IMR-90 (cell line): ENCODE data around the gene SBF2. TPM values are rescaled to one million over a fixed set of nuclear protein-coding genes. Genes with fewer than 3 reads are reported as not detected.

Experiments used
- ATAC-seq: fragments of 200-7000 bp; cut with Tn5 transposase; 2 replicates; pipeline ENCODE4 v1.9.1; 2020; ENCODE audit warnings: low read depth, mild to moderate bottlenecking, moderate library complexity
- BruUV-seq: library from RNA; stranded (reverse); fragments of 400-500 nt; replicated peaks from 2 replicates; lab custom pipeline; 2021; lab: Mats Ljungman, UMichigan
- CTCF ChIA-PET: fragments of 300-600 bp; formaldehyde crosslinking; extraction: SDS; loops from one replicate; lab custom pipeline; 2021; ENCODE audit warnings: antibody characterized with exemption; lab: Yijun Ruan, JAX
- POLR2A ChIA-PET: fragments of 300-600 bp; sonication (Branson Sonifier 250); formaldehyde crosslinking; loops from one replicate; lab custom pipeline; 2022; ENCODE audit warnings: antibody characterized with exemption; ENCODE audit not compliant: unreplicated experiment; lab: Charles Lee
- DNase-seq: peaks from one replicate; pipeline ENCODE4 v3.0.0; 2013
- H2AFZ ChIP-seq: replicated peaks from 2 replicates; pipeline ENCODE3; 2013; ENCODE audit warnings: low read length, mild to moderate bottlenecking; ENCODE audit not compliant: poor library complexity
- H2AK5ac ChIP-seq: 2 replicates; pipeline ENCODE4 v1.6.1; 2013; ENCODE audit warnings: low read depth, low read length, inconsistent platforms
- H2AK9ac ChIP-seq: replicated peaks from 2 replicates; pipeline ENCODE3; 2013; ENCODE audit warnings: mild to moderate bottlenecking, low read depth, low read length, moderate library complexity; ENCODE audit not compliant: poor library complexity
- H2BK120ac ChIP-seq: 2 replicates; pipeline ENCODE4 v1.6.1; 2013; ENCODE audit warnings: low read depth, low read length, inconsistent platforms
- H2BK15ac ChIP-seq: 3 replicates; pipeline ENCODE4 v1.6.1; 2013; ENCODE audit warnings: low read depth, low read length, inconsistent platforms
- H2BK20ac ChIP-seq: 2 replicates; pipeline ENCODE4 v1.6.1; 2013; ENCODE audit warnings: low read depth, mild to moderate bottlenecking, inconsistent platforms, low read length, moderate library complexity
- H2BK5ac ChIP-seq: 2 replicates; pipeline ENCODE4 v1.6.1; 2013; ENCODE audit warnings: mild to moderate bottlenecking, low read depth, low read length, inconsistent platforms; ENCODE audit not compliant: poor library complexity, severe bottlenecking
- H3K14ac ChIP-seq: replicated peaks from 2 replicates; pipeline ENCODE4 v1.6.1; 2013; ENCODE audit warnings: low read depth, low read length, inconsistent platforms
- H3K18ac ChIP-seq: 2 replicates; pipeline ENCODE4 v1.6.1; 2013; ENCODE audit warnings: low read depth, low read length, control low read depth
- H3K23ac ChIP-seq: 2 replicates; pipeline ENCODE4 v1.6.1; 2013; ENCODE audit warnings: low read depth, low read length, inconsistent platforms
- H3K27ac ChIP-seq: 2 replicates; pipeline ENCODE4 v1.5.1; 2013; ENCODE audit warnings: mild to moderate bottlenecking, control low read depth, low read length; ENCODE audit not compliant: insufficient read depth
- H3K27me3 ChIP-seq: 2 replicates; pipeline ENCODE4 v1.6.1; 2013; ENCODE audit warnings: low read length; ENCODE audit not compliant: control insufficient read depth, insufficient read depth
- H3K36me3 ChIP-seq: 2 replicates; pipeline ENCODE4 v1.6.1; 2013; ENCODE audit warnings: low read length, mixed read lengths; ENCODE audit not compliant: control insufficient read depth, insufficient read depth
- H3K4ac ChIP-seq: 2 replicates; pipeline ENCODE4 v1.6.1; 2013; ENCODE audit warnings: low read depth, low read length, inconsistent platforms
- H3K4me1 ChIP-seq: 2 replicates; pipeline ENCODE4 v1.6.1; 2013; ENCODE audit warnings: low read length, mixed read lengths; ENCODE audit not compliant: control insufficient read depth, insufficient read depth
- H3K4me2 ChIP-seq: 2 replicates; pipeline ENCODE4 v1.6.1; 2013; ENCODE audit warnings: low read depth, mild to moderate bottlenecking, control low read depth, low read length, moderate library complexity
- H3K4me3 ChIP-seq: 2 replicates; pipeline ENCODE4 v1.5.1; 2013; ENCODE audit warnings: low read depth, mild to moderate bottlenecking, control low read depth, low read length, moderate library complexity; ENCODE audit not compliant: insufficient read depth
- H3K56ac ChIP-seq: 2 replicates; pipeline ENCODE4 v1.6.1; 2013; ENCODE audit warnings: low read length, inconsistent platforms; ENCODE audit not compliant: insufficient read depth; ENCODE audit errors: extremely low read depth
- H3K79me1 ChIP-seq, 2 experiments: 2 replicates each; pipeline ENCODE4 v1.6.1; 2013; ENCODE audit warnings: low read length in 2 of 2, inconsistent platforms in 1 of 2, low read depth in 1 of 2
- H3K9ac ChIP-seq: 2 replicates; pipeline ENCODE4 v1.6.1; 2013; ENCODE audit warnings: low read depth, low read length, control low read depth
- H3K9me1 ChIP-seq: 2 replicates; pipeline ENCODE4 v1.6.1; 2013; ENCODE audit warnings: low read length, inconsistent platforms; ENCODE audit not compliant: insufficient read depth
- H3K9me3 ChIP-seq: 2 replicates; pipeline ENCODE4 v1.6.1; 2013; ENCODE audit warnings: low read length; ENCODE audit not compliant: control insufficient read depth, insufficient read depth
- H4K20me1 ChIP-seq: 2 replicates; pipeline ENCODE4 v1.6.1; 2013; ENCODE audit warnings: low read length, inconsistent platforms; ENCODE audit not compliant: insufficient read depth
- H4K5ac ChIP-seq: 2 replicates; pipeline ENCODE4 v1.6.1; 2013; ENCODE audit warnings: mild to moderate bottlenecking, low read depth, low read length, control low read depth
- H4K8ac ChIP-seq, 2 experiments: 2 replicates each; pipeline ENCODE4 v1.6.1; 2013; ENCODE audit warnings: low read depth in 2 of 2, low read length in 2 of 2, control low read depth in 1 of 2, inconsistent platforms in 1 of 2
- H4K91ac ChIP-seq: 2 replicates; pipeline ENCODE4 v1.6.1; 2013; ENCODE audit warnings: low read depth, low read length, inconsistent platforms; ENCODE audit not compliant: insufficient read depth
- BHLHE40 ChIP-seq: fragments of 150-350 bp; IDR thresholded peaks from 2 replicates; pipeline ENCODE4 v1.6.1; 2016; ENCODE audit warnings: mild to moderate bottlenecking, low read depth, low read length
- CHD1 ChIP-seq: IDR thresholded peaks from 2 replicates; pipeline ENCODE4 v1.6.1; 2012; ENCODE audit warnings: low read depth, low read length, improper control_type of control experiment
- CTCF ChIP-seq: conservative IDR thresholded peaks from 2 replicates; pipeline ENCODE4 v1.5.1; 2012; ENCODE audit warnings: mild to moderate bottlenecking, low read depth, low read length, improper control_type of control experiment
- ELK1 ChIP-seq: fragments of 150-350 bp; IDR thresholded peaks from 2 replicates; pipeline ENCODE4 v1.6.1; 2016; ENCODE audit warnings: low read depth, mild to moderate bottlenecking, low read length, moderate library complexity, borderline replicate concordance
- FOS ChIP-seq: fragments of 150-350 bp; IDR thresholded peaks from 2 replicates; pipeline ENCODE4 v1.6.1; 2016; ENCODE audit warnings: low read depth, low read length
- MAFK ChIP-seq: IDR thresholded peaks from 2 replicates; pipeline ENCODE4 v1.6.1; 2012; ENCODE audit warnings: low read depth, low read length, improper control_type of control experiment
- MAZ ChIP-seq: IDR thresholded peaks from 2 replicates; pipeline ENCODE4 v1.6.1; 2012; ENCODE audit warnings: low read depth, mild to moderate bottlenecking, low read length, improper control_type of control experiment, moderate library complexity, borderline replicate concordance
- MXI1 ChIP-seq: IDR thresholded peaks from 2 replicates; pipeline ENCODE4 v1.6.1; 2012; ENCODE audit warnings: low read depth, mild to moderate bottlenecking, low read length, moderate library complexity, borderline replicate concordance
- NFE2L2 ChIP-seq: fragments of 150-350 bp; IDR thresholded peaks from 2 replicates; pipeline ENCODE4 v1.6.1; 2016; ENCODE audit warnings: low read depth, mild to moderate bottlenecking, low read length
- POLR2A ChIP-seq: IDR thresholded peaks from 2 replicates; pipeline ENCODE4 v1.6.1; 2012; ENCODE audit warnings: mild to moderate bottlenecking, low read depth, low read length
- RAD21 ChIP-seq: IDR thresholded peaks from 2 replicates; pipeline ENCODE4 v1.6.1; 2012; ENCODE audit warnings: low read length, improper control_type of control experiment
- RFX5 ChIP-seq: IDR thresholded peaks from 2 replicates; pipeline ENCODE4 v1.8.0; 2012; ENCODE audit warnings: low read depth, mild to moderate bottlenecking, low read length, moderate library complexity
- SMC3 ChIP-seq: fragments of 150-350 bp; IDR thresholded peaks from 2 replicates; pipeline ENCODE4 v1.6.1; 2016; ENCODE audit warnings: low read depth, mild to moderate bottlenecking, antibody characterized with exemption, low read length, moderate library complexity
- WGBS, 2 experiments: methylation state at CpG; one replicate each; pipeline versions ENCODE4 v1.1.5 to v1.1.7; 2013; ENCODE audit warnings: missing lambda C conversion rate in 2 of 2; ENCODE audit not compliant: insufficient read length in 1 of 2; ENCODE audit errors: extremely low coverage in 2 of 2; 5-methylcytosine and 5-hydroxymethylcytosine counted together
- dilution Hi-C: fragments of 300-500 bp; cut with HindIII; formaldehyde crosslinking; loops from one replicate; pipeline ENCODE4 v1.14.3; 2018; ENCODE audit warnings: low sequenced_read_pairs; ENCODE audit not compliant: unreplicated experiment
- in situ Hi-C: fragments of 300-500 bp; cut with MboI; formaldehyde crosslinking; loops from 3 replicates; pipeline ENCODE4 v1.14.3; 2019; ENCODE audit warnings: low sequenced_read_pairs, inconsistent platforms, mixed read lengths
- intact Hi-C: fragments of 100-400 bp; cut with micrococcal nuclease; formaldehyde crosslinking; loops from 2 replicates; pipeline ENCODE4 v1.10.0; 2022
- polyA plus RNA-seq, 3 experiments: library from polyadenylated mRNA; depleted of rRNA; stranded (reverse); fragments of >200 nt; gene quantifications; 2 replicates each; pipeline ENCODE4 v1.2.3, GENCODE V29; 2012; ENCODE audit warnings: low replicate concordance in 1 of 3
- total RNA-seq: library from RNA; depleted of rRNA; stranded (reverse); fragments of >200 nt; gene quantifications from 2 replicates; pipeline ENCODE4 v1.2.3, GENCODE V29; 2012
- TF ChIP-seq, protein P1 (sequence below): fragments of 150-350 bp; IDR thresholded peaks from 2 replicates; pipeline ENCODE4 v1.6.1; 2017; ENCODE audit warnings: mild to moderate bottlenecking, antibody characterized with exemption, low read length, low read depth

SBF2 gene
- total and polyA plus RNA-seq, 2 of the 4 experiments (the other 2 are of a cell fraction) = 23.8 to 51.8 TPM

- H3K27ac ChIP-seq = no peak overlapping the region
- no peak overlapping the region for H3K9ac ChIP-seq
- H4K5ac ChIP-seq = no peak overlapping the region
- TF ChIP-seq MXI1 (no peak), CTCF (no peak), ELK1 (no peak), SMC3 (no peak), BHLHE40 (no peak), NFE2L2 (no peak), MAZ (no peak), FOS (no peak), RFX5 (no peak), POLR2A (no peak), RAD21 (no peak), MAFK (no peak), CHD1 (no peak)
- TF ChIP-seq, protein P1, sequence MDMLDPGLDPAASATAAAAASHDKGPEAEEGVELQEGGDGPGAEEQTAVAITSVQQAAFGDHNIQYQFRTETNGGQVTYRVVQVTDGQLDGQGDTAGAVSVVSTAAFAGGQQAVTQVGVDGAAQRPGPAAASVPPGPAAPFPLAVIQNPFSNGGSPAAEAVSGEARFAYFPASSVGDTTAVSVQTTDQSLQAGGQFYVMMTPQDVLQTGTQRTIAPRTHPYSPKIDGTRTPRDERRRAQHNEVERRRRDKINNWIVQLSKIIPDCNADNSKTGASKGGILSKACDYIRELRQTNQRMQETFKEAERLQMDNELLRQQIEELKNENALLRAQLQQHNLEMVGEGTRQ = no peak
- peak overlapping the region; percentile 71 for H3K4ac ChIP-seq
- peaks cover 23 to 73% of the 10 kb centered on the region in 2 experiments for H3K79me1 ChIP-seq
- H3K27me3 ChIP-seq = no peaks in the 10 kb centered on the region
- H3K9me1 ChIP-seq = peaks cover 12% of the 10 kb centered on the region
- H4K91ac ChIP-seq = no peak overlapping the region; the same call in 1 of the 2 replicates
- H2BK120ac ChIP-seq = peak overlapping the region; percentile 68
- ATAC-seq = no peak; the same call in 1 of the 2 replicates
- no peak overlapping the region for H2BK5ac ChIP-seq
- WGBS, 2 experiments = no CpG with 5 or more reads among the region's 3 CpGs
- no peak overlapping the region for H2AFZ ChIP-seq
- H2AK5ac ChIP-seq = peak overlapping the region; percentile 77
- in situ Hi-C loops (no loop called here), intact Hi-C loops (no loop called here), dilution Hi-C loops (no loop called here)
- no peak overlapping the region for H3K56ac ChIP-seq
- H2BK20ac ChIP-seq = peak overlapping the region; percentile 80
- POLR2A ChIA-PET = interaction anchor here (0.7 kb wide), 1 partner anchor 40 kb away, joined by 3 read pairs; no protein-coding TSS in a partner anchor
- no peak overlapping the region for H3K4me3 ChIP-seq
- H3K9me3 ChIP-seq = no peaks in the 10 kb centered on the region
- no TSS peak for BruUV-seq
- H3K4me1 ChIP-seq = peaks cover 11% of the 10 kb centered on the region; the same call in 1 of the 2 replicates
- peak overlapping the region; percentile 0; the same call in 1 of the 2 replicates for H3K18ac ChIP-seq
- peak overlapping the region; percentile 87; the same call in 1 of the 2 replicates for H3K23ac ChIP-seq
- peak overlapping the region; percentile 87 for H3K14ac ChIP-seq
- no peaks in the 10 kb centered on the region; the same call in 1 of the 2 replicates for H4K20me1 ChIP-seq
- H2BK15ac ChIP-seq = peak overlapping the region; percentile 81; the same call in 2 of the 3 replicates
- peak; percentile 37 for DNase-seq
- H4K8ac ChIP-seq = peak overlapping the region; percentile 17 to 65; a peak in 2 of 4 replicates
- H3K36me3 ChIP-seq = no peaks in the 10 kb centered on the region
- CTCF ChIA-PET = no interaction called here
- no peak overlapping the region for H3K4me2 ChIP-seq
- H2AK9ac ChIP-seq = no peak overlapping the region
Observed at GRCh38 chr11:10265936-10266335, 28.1 kb downstream of the SBF2 start.
